Loucy (cell line): ENCODE measurements around the gene CBLC.

ENCODE experiments used
- H2AFZ ChIP-seq: fragments of 200-600 bp; sonication (generic); 2 replicates; pipeline ENCODE4 v1.6.0; 2016; ENCODE audit warnings: antibody characterized with exemption, mild to moderate bottlenecking, low read length, moderate library complexity
- H3F3A ChIP-seq: fragments of 200-600 bp; 2 replicates; pipeline ENCODE4 v1.6.0; 2016; ENCODE audit warnings: antibody characterized with exemption, low read depth, mild to moderate bottlenecking
- H3K27me3 ChIP-seq: fragments of 200-600 bp; sonication (generic); 2 replicates; pipeline ENCODE4 v1.6.1; 2014; ENCODE audit warnings: low read length, mild to moderate bottlenecking; ENCODE audit not compliant: insufficient read depth, poor library complexity, severe bottlenecking
- H3K36me3 ChIP-seq: fragments of 200-600 bp; sonication (generic); 2 replicates; pipeline ENCODE4 v1.6.1; 2016; ENCODE audit warnings: low read length; ENCODE audit not compliant: insufficient read depth
- H3K4me1 ChIP-seq: fragments of 200-600 bp; sonication (generic); 2 replicates; pipeline ENCODE4 v1.5.1; 2014; ENCODE audit warnings: low read length, mild to moderate bottlenecking; ENCODE audit not compliant: insufficient read depth, poor library complexity, severe bottlenecking
- H3K4me2 ChIP-seq: fragments of 200-600 bp; sonication (generic); 2 replicates; pipeline ENCODE4 v1.6.0; 2014; ENCODE audit warnings: antibody characterized with exemption, low read length, low read depth, mild to moderate bottlenecking; ENCODE audit not compliant: poor library complexity, severe bottlenecking
- H3K4me3 ChIP-seq: fragments of 200-600 bp; sonication (generic); 2 replicates; pipeline ENCODE4 v1.5.1; 2014; ENCODE audit warnings: low read length, mild to moderate bottlenecking, mixed read lengths; ENCODE audit not compliant: poor library complexity, severe bottlenecking
- H3K79me2 ChIP-seq: fragments of 200-600 bp; sonication (generic); 2 replicates; pipeline ENCODE4 v1.6.1; 2014; ENCODE audit warnings: low read length; ENCODE audit not compliant: insufficient read depth
- H3K9ac ChIP-seq: fragments of 200-600 bp; sonication (generic); 2 replicates; pipeline ENCODE4 v1.6.0; 2014; ENCODE audit warnings: mild to moderate bottlenecking, low read depth, low read length, moderate library complexity; ENCODE audit not compliant: poor library complexity, severe bottlenecking
- H3K9me2 ChIP-seq: fragments of 200-600 bp; sonication (generic); replicated peaks from 2 replicates; pipeline ENCODE4 v1.6.1; 2016; ENCODE audit warnings: low read depth, low read length, mixed read lengths
- H3K9me3 ChIP-seq: fragments of 200-600 bp; sonication (generic); 2 replicates; pipeline ENCODE4 v1.6.1; 2014; ENCODE audit warnings: mild to moderate bottlenecking, antibody characterized with exemption, low read length, low read depth; ENCODE audit not compliant: insufficient read depth
- H4K20me1 ChIP-seq: fragments of 200-600 bp; sonication (generic); 2 replicates; pipeline ENCODE4 v1.6.0; 2014; ENCODE audit warnings: antibody characterized with exemption, low read length, mild to moderate bottlenecking; ENCODE audit not compliant: insufficient read depth, poor library complexity, severe bottlenecking
- EZH2phosphoT487 ChIP-seq: fragments of 200-600 bp; IDR thresholded peaks from 2 replicates; pipeline ENCODE4 v1.6.1; 2018; ENCODE audit warnings: antibody characterized with exemption, mild to moderate bottlenecking, moderate library complexity, borderline replicate concordance
- TF ChIP-seq, protein P1 (sequence below): fragments of 200-600 bp; sonication (generic); conservative IDR thresholded peaks from 2 replicates; pipeline ENCODE4 v1.5.1; 2014; ENCODE audit warnings: mild to moderate bottlenecking, antibody characterized with exemption, low read length

The CBLC gene

DNA sequence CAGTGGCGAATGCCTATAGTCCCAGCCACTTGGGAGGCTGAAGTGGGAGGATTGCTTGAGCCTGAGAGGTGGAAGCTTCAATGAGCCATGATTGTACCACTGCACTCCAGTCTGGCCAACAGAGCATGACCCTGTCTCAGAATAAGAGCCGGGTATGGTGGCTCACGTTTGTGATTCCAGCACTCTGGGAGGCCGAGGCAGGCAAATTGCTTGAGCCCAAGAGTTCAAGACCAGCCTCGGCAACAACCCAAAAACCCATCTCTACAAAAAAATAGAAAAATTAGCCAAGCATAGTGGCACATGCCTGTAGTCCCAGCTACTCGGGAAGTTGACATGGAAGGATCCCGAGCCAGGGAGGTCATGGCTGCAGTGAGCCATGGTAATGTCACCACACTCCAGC is 63.1 kb downstream of the CBLC start:
- Histone ChIP-seq H3K9ac (no peak overlapping the region), H3K9me3 (no peaks in the 10 kb centered on the region), H3K4me2 (no peak overlapping the region), H4K20me1 (no peaks in the 10 kb centered on the region), H3K4me3 (no peak overlapping the region), H3K79me2 (no peaks in the 10 kb centered on the region), H3K27me3 (no peaks in the 10 kb centered on the region), H3F3A (no peaks in the 10 kb centered on the region), H2AFZ (no peak overlapping the region), H3K9me2 (no peaks in the 10 kb centered on the region), H3K4me1 (peaks cover 16% of the 10 kb centered on the region), H3K36me3 (no peaks in the 10 kb centered on the region)
- TF ChIP-seq, protein P1, sequence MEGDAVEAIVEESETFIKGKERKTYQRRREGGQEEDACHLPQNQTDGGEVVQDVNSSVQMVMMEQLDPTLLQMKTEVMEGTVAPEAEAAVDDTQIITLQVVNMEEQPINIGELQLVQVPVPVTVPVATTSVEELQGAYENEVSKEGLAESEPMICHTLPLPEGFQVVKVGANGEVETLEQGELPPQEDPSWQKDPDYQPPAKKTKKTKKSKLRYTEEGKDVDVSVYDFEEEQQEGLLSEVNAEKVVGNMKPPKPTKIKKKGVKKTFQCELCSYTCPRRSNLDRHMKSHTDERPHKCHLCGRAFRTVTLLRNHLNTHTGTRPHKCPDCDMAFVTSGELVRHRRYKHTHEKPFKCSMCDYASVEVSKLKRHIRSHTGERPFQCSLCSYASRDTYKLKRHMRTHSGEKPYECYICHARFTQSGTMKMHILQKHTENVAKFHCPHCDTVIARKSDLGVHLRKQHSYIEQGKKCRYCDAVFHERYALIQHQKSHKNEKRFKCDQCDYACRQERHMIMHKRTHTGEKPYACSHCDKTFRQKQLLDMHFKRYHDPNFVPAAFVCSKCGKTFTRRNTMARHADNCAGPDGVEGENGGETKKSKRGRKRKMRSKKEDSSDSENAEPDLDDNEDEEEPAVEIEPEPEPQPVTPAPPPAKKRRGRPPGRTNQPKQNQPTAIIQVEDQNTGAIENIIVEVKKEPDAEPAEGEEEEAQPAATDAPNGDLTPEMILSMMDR: no peak
- TF ChIP-seq EZH2phosphoT487: no peak

DNA sequence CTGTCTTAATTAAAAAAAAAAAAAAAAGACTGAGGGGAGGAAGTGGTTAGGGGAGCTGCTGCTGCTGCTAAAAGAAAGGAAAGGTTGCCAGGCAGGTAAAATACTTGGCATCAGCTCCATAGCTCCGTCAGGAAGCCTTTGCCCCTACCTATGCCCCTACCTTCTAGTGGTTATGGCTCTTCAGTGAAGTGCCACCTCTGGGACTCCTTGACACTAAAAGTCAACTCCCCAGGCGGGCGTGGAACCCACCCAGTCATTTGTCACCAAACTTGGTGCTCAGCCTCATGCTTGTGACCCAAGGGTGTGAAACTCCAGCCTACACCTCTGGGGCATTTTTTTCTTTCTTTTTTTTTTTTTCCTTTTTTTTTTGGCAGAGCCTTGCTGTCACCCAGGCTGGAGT is 63.5 kb downstream of the CBLC start:
- H2AFZ ChIP-seq: no peak overlapping the region
- H3K79me2 ChIP-seq: no peaks in the 10 kb centered on the region
- H3K4me3 ChIP-seq: no peak overlapping the region
- no peaks in the 10 kb centered on the region for H3K36me3 ChIP-seq
- no peaks in the 10 kb centered on the region for H4K20me1 ChIP-seq
- peaks cover 16% of the 10 kb centered on the region for H3K4me1 ChIP-seq
- H3K9me2 ChIP-seq: no peaks in the 10 kb centered on the region
- H3K9ac ChIP-seq: no peak overlapping the region
- no peaks in the 10 kb centered on the region for H3K9me3 ChIP-seq
- no peaks in the 10 kb centered on the region for H3K27me3 ChIP-seq
- no peaks in the 10 kb centered on the region for H3F3A ChIP-seq
- H3K4me2 ChIP-seq: no peak overlapping the region
- no peak for TF ChIP-seq EZH2phosphoT487
- TF ChIP-seq, protein P1: no peak

DNA sequence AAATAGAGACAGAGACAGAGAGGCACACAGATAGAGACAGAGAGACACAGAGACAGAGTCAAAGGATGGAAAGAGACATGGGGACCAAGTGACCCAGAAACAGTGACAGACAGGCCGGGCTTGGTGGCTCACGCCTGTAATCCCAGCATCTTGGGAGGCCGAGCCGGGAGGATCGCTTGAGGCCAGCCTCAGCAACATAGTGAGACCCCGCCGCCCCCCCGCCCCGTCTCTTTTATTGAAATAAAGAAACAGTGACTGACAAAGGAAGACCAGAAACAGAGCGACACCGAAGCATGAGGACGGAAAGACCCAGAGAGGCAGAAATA is 67.6 kb downstream of the CBLC start:
- Histone ChIP-seq H3K27me3 (no peaks in the 10 kb centered on the region), H3K9me3 (no peaks in the 10 kb centered on the region), H3F3A (no peaks in the 10 kb centered on the region), H3K9ac (peak overlapping the region; percentile 48), H3K4me1 (peaks cover 35% of the 10 kb centered on the region), H4K20me1 (peaks cover 5% of the 10 kb centered on the region), H3K9me2 (no peaks in the 10 kb centered on the region), H3K4me2 (peak overlapping the region; percentile 70), H2AFZ (peak overlapping the region; percentile 87), H3K4me3 (peak overlapping the region; percentile 70), H3K36me3 (no peaks in the 10 kb centered on the region), H3K79me2 (no peaks in the 10 kb centered on the region)
- no peak for TF ChIP-seq EZH2phosphoT487
- TF ChIP-seq, protein P1: no peak
